Glutamatergic neuron (in vitro differentiated cells): Measurements from ENCODE around the gene RBM44. TPM values are rescaled to one million over a fixed set of nuclear protein-coding genes. Genes with fewer than 3 reads are reported as not detected.

Source experiments
- DNase-seq: peaks from one replicate; pipeline ENCODE4 v3.0.0; 2022
- H3K27ac Mint-ChIP-seq: one replicate; pipeline ENCODE4 v1.8.0; 2020; ENCODE audit warnings: mild to moderate bottlenecking, mixed read lengths, inconsistent platforms; ENCODE audit not compliant: unreplicated experiment
- H3K27me3 Mint-ChIP-seq: one replicate; pipeline ENCODE4 v1.8.0; 2020; ENCODE audit warnings: mild to moderate bottlenecking, moderate library complexity, mixed read lengths, inconsistent platforms; ENCODE audit not compliant: unreplicated experiment
- H3K36me3 Mint-ChIP-seq: one replicate; pipeline ENCODE4 v1.8.0; 2020; ENCODE audit warnings: mild to moderate bottlenecking, mixed read lengths, inconsistent platforms; ENCODE audit not compliant: unreplicated experiment
- H3K4me1 Mint-ChIP-seq: one replicate; pipeline ENCODE4 v1.8.0; 2020; ENCODE audit warnings: mild to moderate bottlenecking, low read depth, mixed read lengths, inconsistent platforms; ENCODE audit not compliant: unreplicated experiment
- H3K4me3 Mint-ChIP-seq: one replicate; pipeline ENCODE4 v1.8.0; 2020; ENCODE audit warnings: mild to moderate bottlenecking, mixed read lengths, inconsistent platforms; ENCODE audit not compliant: unreplicated experiment
- H3K9me3 Mint-ChIP-seq: one replicate; pipeline ENCODE4 v1.8.0; 2020; ENCODE audit warnings: mild to moderate bottlenecking, moderate library complexity, mixed read lengths, inconsistent platforms; ENCODE audit not compliant: unreplicated experiment
- total RNA-seq: library from RNA; stranded (reverse); fragmentation: NEBNext Ultra II Directional; extraction: Animal tissue kit (Norgen Biotek cat#: 25700); gene quantifications from one replicate; pipeline ENCODE4 v1.2.1, GENCODE V29; 2021; ENCODE audit not compliant: unreplicated experiment
- TF ChIP-seq, protein P1 (sequence below): fragments of 200-600 bp; sonication (generic); IDR thresholded peaks from one replicate; pipeline ENCODE4 v1.5.0; 2021; ENCODE audit not compliant: partially characterized antibody, unreplicated experiment

The RBM44 gene
- total RNA-seq, 1 donor from 2014 or later: 1.3 TPM

DNA sequence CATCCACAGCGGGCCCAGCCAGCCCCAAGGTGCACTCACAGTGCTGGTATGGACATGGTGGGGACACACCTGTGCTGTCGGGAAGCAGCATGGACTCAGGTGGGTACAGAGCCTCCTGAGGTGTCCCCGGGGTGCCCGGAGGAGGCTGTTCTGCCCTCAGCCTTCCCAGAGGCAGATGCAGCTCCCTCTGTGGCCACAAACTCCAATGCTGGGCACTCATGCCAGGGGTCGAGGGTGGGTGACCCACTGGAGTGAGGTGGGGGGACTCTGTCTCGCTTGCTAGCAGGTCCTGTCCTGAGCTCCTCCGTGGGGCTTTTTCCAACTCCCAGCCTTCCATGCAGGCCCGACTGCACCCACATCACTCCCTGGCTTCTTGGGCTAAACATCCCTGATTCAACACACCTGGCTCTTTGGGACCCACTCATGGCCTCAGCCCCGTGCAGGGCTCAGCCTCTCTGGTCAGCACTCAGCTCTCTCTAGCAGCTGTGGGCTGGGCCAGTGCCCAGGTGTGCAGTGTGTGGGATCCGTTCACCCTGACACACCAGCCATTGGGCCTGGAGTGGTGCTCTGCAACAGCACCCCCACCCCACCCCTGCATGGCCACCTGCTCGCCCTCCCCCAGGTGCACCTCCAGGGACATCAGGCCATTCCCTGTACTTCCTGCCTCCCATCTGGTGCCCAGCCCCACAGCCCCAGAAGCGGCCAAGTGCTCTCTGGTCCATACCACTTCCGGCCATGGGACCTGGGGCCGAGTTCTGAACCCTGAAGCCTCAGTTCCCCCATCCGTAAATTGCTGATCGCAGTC, 76.9 kb downstream of the RBM44 start:
- TF ChIP-seq, protein P1, sequence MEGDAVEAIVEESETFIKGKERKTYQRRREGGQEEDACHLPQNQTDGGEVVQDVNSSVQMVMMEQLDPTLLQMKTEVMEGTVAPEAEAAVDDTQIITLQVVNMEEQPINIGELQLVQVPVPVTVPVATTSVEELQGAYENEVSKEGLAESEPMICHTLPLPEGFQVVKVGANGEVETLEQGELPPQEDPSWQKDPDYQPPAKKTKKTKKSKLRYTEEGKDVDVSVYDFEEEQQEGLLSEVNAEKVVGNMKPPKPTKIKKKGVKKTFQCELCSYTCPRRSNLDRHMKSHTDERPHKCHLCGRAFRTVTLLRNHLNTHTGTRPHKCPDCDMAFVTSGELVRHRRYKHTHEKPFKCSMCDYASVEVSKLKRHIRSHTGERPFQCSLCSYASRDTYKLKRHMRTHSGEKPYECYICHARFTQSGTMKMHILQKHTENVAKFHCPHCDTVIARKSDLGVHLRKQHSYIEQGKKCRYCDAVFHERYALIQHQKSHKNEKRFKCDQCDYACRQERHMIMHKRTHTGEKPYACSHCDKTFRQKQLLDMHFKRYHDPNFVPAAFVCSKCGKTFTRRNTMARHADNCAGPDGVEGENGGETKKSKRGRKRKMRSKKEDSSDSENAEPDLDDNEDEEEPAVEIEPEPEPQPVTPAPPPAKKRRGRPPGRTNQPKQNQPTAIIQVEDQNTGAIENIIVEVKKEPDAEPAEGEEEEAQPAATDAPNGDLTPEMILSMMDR: no peak
- no peak overlapping the region for H3K4me3 Mint-ChIP-seq
- peaks cover 2% of the 10 kb centered on the region for H3K27me3 Mint-ChIP-seq
- no peaks in the 10 kb centered on the region for H3K36me3 Mint-ChIP-seq
- H3K4me1 Mint-ChIP-seq: peaks cover 9% of the 10 kb centered on the region
- no peak overlapping the region for H3K27ac Mint-ChIP-seq
- peaks cover 6% of the 10 kb centered on the region for H3K9me3 Mint-ChIP-seq
- DNase-seq: no peak

DNA sequence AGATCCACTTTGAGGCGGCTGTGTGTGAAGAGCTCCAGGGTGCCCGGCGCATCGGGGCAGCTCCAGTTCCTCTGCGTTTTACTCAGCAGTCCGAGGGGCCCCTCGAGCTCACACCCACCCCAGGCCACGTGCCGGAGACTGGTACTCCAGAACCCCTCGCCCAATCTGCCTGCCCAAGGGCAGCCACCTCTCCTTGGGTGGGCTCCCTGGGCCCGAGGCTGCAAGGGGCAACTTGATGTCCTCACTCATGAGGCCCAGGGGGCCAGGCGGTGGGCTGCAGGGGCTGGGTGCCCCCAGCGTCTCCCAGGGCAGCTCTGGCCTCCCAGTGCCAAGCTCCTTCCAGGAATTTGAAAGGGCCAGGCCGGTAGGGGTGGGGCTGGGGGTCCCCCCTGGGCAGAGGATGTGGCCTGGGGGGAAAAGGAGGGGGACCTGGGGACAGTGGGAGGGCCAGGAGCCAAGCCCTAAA, 77.5 kb downstream of the RBM44 start:
- Mint-ChIP-seq H3K36me3 (peaks cover 1% of the 10 kb centered on the region), H3K9me3 (peaks cover 7% of the 10 kb centered on the region), H3K4me3 (no peak overlapping the region), H3K27ac (no peak overlapping the region), H3K27me3 (no peaks in the 10 kb centered on the region), H3K4me1 (peaks cover 9% of the 10 kb centered on the region)
- TF ChIP-seq, protein P1: no peak
- DNase-seq: no peak

DNA sequence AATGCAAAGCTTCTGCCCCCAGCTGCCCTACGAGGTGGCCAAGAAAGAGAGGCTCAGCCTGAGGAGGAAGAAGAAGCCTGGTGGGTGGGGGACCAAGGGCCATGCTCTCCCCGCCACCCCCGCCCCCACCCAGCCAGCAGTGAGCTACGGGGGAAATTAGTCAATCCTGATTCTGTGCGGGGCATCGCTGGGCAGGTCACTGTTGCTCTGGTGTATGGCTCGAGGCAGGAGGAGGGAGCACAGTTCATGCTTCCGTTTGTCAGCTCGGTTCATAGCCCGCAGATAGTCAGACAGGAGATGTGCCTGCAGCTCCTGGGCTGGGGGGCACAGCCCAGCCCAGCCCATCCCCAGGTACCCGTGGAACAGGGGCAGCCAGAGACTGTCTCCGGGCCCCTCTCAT, 78.0 kb downstream of the RBM44 start:
- H3K27me3 Mint-ChIP-seq: no peaks in the 10 kb centered on the region
- no peak overlapping the region for H3K4me3 Mint-ChIP-seq
- H3K36me3 Mint-ChIP-seq: peaks cover 6% of the 10 kb centered on the region
- peaks cover 9% of the 10 kb centered on the region for H3K9me3 Mint-ChIP-seq
- no peak for DNase-seq
- peaks cover 7% of the 10 kb centered on the region for H3K4me1 Mint-ChIP-seq
- TF ChIP-seq, protein P1: no peak
- no peak overlapping the region for H3K27ac Mint-ChIP-seq

DNA sequence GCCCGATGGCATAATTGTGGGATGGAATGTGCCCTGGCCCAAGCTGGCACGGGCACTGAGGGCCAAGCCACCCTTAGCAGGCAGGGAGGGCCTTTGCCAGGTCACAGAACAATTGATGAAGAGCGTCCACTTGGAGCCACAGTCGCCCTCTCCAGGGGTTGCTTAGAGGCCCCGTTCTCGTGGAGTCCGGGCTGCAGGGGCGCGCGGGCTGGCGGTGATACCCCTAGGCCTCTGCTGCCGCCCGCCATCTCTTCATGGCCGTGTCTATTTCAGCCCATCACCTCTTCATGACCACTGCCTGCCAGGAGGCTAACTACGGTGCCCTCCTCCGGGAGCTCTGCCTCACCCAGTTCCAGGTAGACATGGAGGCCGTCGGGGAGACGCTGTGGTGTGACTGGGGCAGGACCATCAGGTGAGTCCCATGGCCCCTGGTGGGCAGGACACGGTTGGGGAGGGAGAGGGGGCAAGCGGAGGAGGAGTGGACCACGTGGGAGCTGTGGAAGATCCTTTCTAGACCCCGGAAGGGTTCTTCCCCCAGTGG, 78.4 kb downstream of the RBM44 start:
- no peak overlapping the region for H3K4me3 Mint-ChIP-seq

More for the DNA sequence above, 78.4 kb downstream of the RBM44 start:
- DNase-seq: no peak
- H3K27ac Mint-ChIP-seq: no peak overlapping the region
- TF ChIP-seq, protein P1: no peak
- H3K27me3 Mint-ChIP-seq: no peaks in the 10 kb centered on the region
- H3K36me3 Mint-ChIP-seq: peaks cover 9% of the 10 kb centered on the region
- peaks cover 4% of the 10 kb centered on the region for H3K4me1 Mint-ChIP-seq
- peaks cover 6% of the 10 kb centered on the region for H3K9me3 Mint-ChIP-seq
